ENCODE data around the gene ADAM29.

Gene ADAM29

GRCh38 chr4:174910271-174910670 is 7.9 kb upstream of the ADAM29 start:
- Histone ChIP-seq H3K27me3 (ENCODE audit: control insufficient read depth, insufficient read depth, low read length) (no peaks in the 10 kb centered on the region), H3K27ac (no peak overlapping the region), H3K36me3 (ENCODE audit: control insufficient read depth, insufficient read depth, low read length) (no peaks in the 10 kb centered on the region), H3K4me1 (no peaks in the 10 kb centered on the region), H3K9ac (no peak overlapping the region), H2AFZ (no peak overlapping the region), H3K9me3 (ENCODE audit: control insufficient read depth, low read length) (no peaks in the 10 kb centered on the region), H3K79me2 (no peaks in the 10 kb centered on the region), H3K4me2 (ENCODE audit: low read length) (no peak overlapping the region), H3K4me3 (ENCODE audit: low read depth, low read length) (no peak overlapping the region)
- no peak for TF ChIP-seq CTCF (IDR thresholded peaks at IDR 0.05)

- Histone ChIP-seq H3K4me2 (ENCODE audit: low read length) (no peak overlapping the region), H3K9ac (no peak overlapping the region), H3K27ac (no peak overlapping the region), H2AFZ (no peak overlapping the region), H3K9me3 (ENCODE audit: control insufficient read depth, low read length) (no peaks in the 10 kb centered on the region), H3K4me3 (ENCODE audit: low read depth, low read length) (no peak overlapping the region), H3K4me1 (no peaks in the 10 kb centered on the region), H3K27me3 (ENCODE audit: control insufficient read depth, insufficient read depth, low read length) (no peaks in the 10 kb centered on the region), H3K79me2 (no peaks in the 10 kb centered on the region), H3K36me3 (ENCODE audit: control insufficient read depth, insufficient read depth, low read length) (no peaks in the 10 kb centered on the region)
- no peak for TF ChIP-seq CTCF (IDR thresholded peaks at IDR 0.05)
Observed at GRCh38 chr4:174912919-174913543, 5.1 kb upstream of the ADAM29 start.

GRCh38 chr4:174919886-174920423 is 1.8 kb downstream of the ADAM29 start:
- Histone ChIP-seq H3K4me3 (ENCODE audit: low read depth, low read length) (no peak overlapping the region), H3K27me3 (ENCODE audit: control insufficient read depth, insufficient read depth, low read length) (no peaks in the 10 kb centered on the region)

GRCh38 chr4:174926958-174927357 is 8.8 kb downstream of the ADAM29 start:
- H2AFZ ChIP-seq: no peak overlapping the region
- H3K27ac ChIP-seq: no peak overlapping the region
- no peaks in the 10 kb centered on the region for H3K27me3 ChIP-seq (ENCODE audit: control insufficient read depth, insufficient read depth, low read length)
- H3K36me3 ChIP-seq (ENCODE audit: control insufficient read depth, insufficient read depth, low read length): no peaks in the 10 kb centered on the region
- no peaks in the 10 kb centered on the region for H3K4me1 ChIP-seq
- H3K4me2 ChIP-seq (ENCODE audit: low read length): no peak overlapping the region
- H3K4me3 ChIP-seq (ENCODE audit: low read depth, low read length): no peak overlapping the region
- H3K9me3 ChIP-seq (ENCODE audit: control insufficient read depth, low read length): no peaks in the 10 kb centered on the region
- no peak for TF ChIP-seq CTCF (IDR thresholded peaks at IDR 0.05)
- no peaks in the 10 kb centered on the region for H3K79me2 ChIP-seq
- no peak overlapping the region for H3K9ac ChIP-seq

More at GRCh38 chr4:174919886-174920423, 1.8 kb downstream of the ADAM29 start:
- Histone ChIP-seq H3K79me2 (no peaks in the 10 kb centered on the region), H3K4me2 (ENCODE audit: low read length) (no peak overlapping the region), H3K36me3 (ENCODE audit: control insufficient read depth, insufficient read depth, low read length) (no peaks in the 10 kb centered on the region), H3K4me1 (no peaks in the 10 kb centered on the region), H2AFZ (no peak overlapping the region), H3K27ac (no peak overlapping the region), H3K9ac (no peak overlapping the region), H3K9me3 (ENCODE audit: control insufficient read depth, low read length) (no peaks in the 10 kb centered on the region)
- no peak for TF ChIP-seq CTCF (IDR thresholded peaks at IDR 0.05)

- Histone ChIP-seq H3K4me3 (ENCODE audit: low read depth, low read length) (no peak overlapping the region), H3K27ac (no peak overlapping the region), H3K4me1 (no peaks in the 10 kb centered on the region), H3K79me2 (no peaks in the 10 kb centered on the region), H3K9me3 (ENCODE audit: control insufficient read depth, low read length) (no peaks in the 10 kb centered on the region), H3K27me3 (ENCODE audit: control insufficient read depth, insufficient read depth, low read length) (no peaks in the 10 kb centered on the region), H2AFZ (no peak overlapping the region), H3K9ac (no peak overlapping the region), H3K4me2 (ENCODE audit: low read length) (no peak overlapping the region), H3K36me3 (ENCODE audit: control insufficient read depth, insufficient read depth, low read length) (no peaks in the 10 kb centered on the region)
- no peak for TF ChIP-seq CTCF (IDR thresholded peaks at IDR 0.05)
Observed at GRCh38 chr4:174928174-174928573, 10.0 kb downstream of the ADAM29 start.

All from parathyroid adenoma (tissue), 2 donors.